SK-N-SH (cell line): ENCODE results near the gene PLEKHM2. TPM values are rescaled to one million over a fixed set of nuclear protein-coding genes. Genes with fewer than 3 reads are reported as not detected.

Experiments
- CTCF ChIA-PET: fragments of 300-600, 350-600 bp; formaldehyde crosslinking; extraction: SDS; loops from one replicate; lab custom pipeline; 2021; lab: Yijun Ruan, JAX
- POLR2A ChIA-PET: fragments of 350-600 bp; sonication (Branson Sonifier 250); formaldehyde crosslinking; extraction: SDS; loops from one replicate; lab custom pipeline; 2020; ENCODE audit warnings: antibody characterized with exemption, inconsistent platforms; lab: Yijun Ruan, JAX
- DNase-seq: peaks from one replicate; pipeline ENCODE4 v3.0.0; 2012
- H2AFZ ChIP-seq: fragments of 200-600 bp; sonication (generic); 2 replicates; pipeline ENCODE4 v1.8.1; 2016; ENCODE audit warnings: antibody characterized with exemption, mild to moderate bottlenecking, low read depth
- H3F3A ChIP-seq: fragments of 200-600 bp; sonication (generic); replicated peaks from 2 replicates; pipeline ENCODE3; 2016; ENCODE audit warnings: antibody characterized with exemption, mild to moderate bottlenecking; ENCODE audit not compliant: insufficient read depth
- H3K27ac ChIP-seq, 2 experiments: fragments of 200-500 bp in 1 of 2; fragments of 200-600 bp in 1 of 2; sonication (Bioruptor generic) in 1 of 2; sonication (generic), shearing (Covaris generic) in 1 of 2; 2 replicates each; pipeline versions ENCODE4 v1.5.1 to v1.6.1; 2014 to 2016; ENCODE audit warnings: low read depth in 2 of 2, inconsistent platforms in 1 of 2, low read length in 1 of 2, mild to moderate bottlenecking in 1 of 2, mixed read lengths in 1 of 2
- H3K27me3 ChIP-seq: fragments of 200-600 bp; sonication (generic), shearing (Covaris generic); 2 replicates; pipeline ENCODE4 v1.6.1; 2016; ENCODE audit warnings: mixed run types; ENCODE audit not compliant: insufficient read depth
- H3K36me3 ChIP-seq, 2 experiments: fragments of 200-500 bp in 1 of 2; fragments of 200-600 bp in 1 of 2; sonication (Bioruptor generic) in 1 of 2; sonication (generic) in 1 of 2; replicated peaks in 1 of 2; 2 replicates each; pipeline versions ENCODE3 to v1.5.1; 2014 to 2016; ENCODE audit warnings: low read length in 1 of 2, mild to moderate bottlenecking in 1 of 2; ENCODE audit not compliant: insufficient read depth in 2 of 2, control insufficient read depth in 1 of 2
- H3K4me1 ChIP-seq, 2 experiments: fragments of 200-500 bp in 1 of 2; fragments of 200-600 bp in 1 of 2; sonication (Bioruptor generic) in 1 of 2; sonication (generic), shearing (Covaris generic) in 1 of 2; 2 replicates each; pipeline versions ENCODE4 v1.5.1 to v1.6.1; 2014 to 2016; ENCODE audit warnings: low read depth in 1 of 2, low read length in 1 of 2, mixed run types in 1 of 2; ENCODE audit not compliant: insufficient read depth in 2 of 2, control insufficient read depth in 1 of 2
- H3K4me2 ChIP-seq: fragments of 200-600 bp; sonication (generic), shearing (Covaris generic); 2 replicates; pipeline ENCODE4 v1.6.1; 2017; ENCODE audit warnings: mixed run types
- H3K4me3 ChIP-seq, 2 experiments: fragments of 200-500 bp in 1 of 2; fragments of 200-600 bp in 1 of 2; sonication (Bioruptor generic) in 1 of 2; sonication (generic), shearing (Covaris generic) in 1 of 2; 2 replicates each; pipeline versions ENCODE4 v1.5.1 to v1.8.1; 2014 to 2016; ENCODE audit warnings: low read depth in 2 of 2, inconsistent platforms in 1 of 2, low read length in 1 of 2, mild to moderate bottlenecking in 1 of 2, mixed read lengths in 1 of 2, moderate library complexity in 1 of 2
- H3K79me2 ChIP-seq: fragments of 200-600 bp; sonication (generic); 2 replicates; pipeline ENCODE4 v1.8.1; 2017; ENCODE audit warnings: mild to moderate bottlenecking; ENCODE audit not compliant: insufficient read depth
- H3K9ac ChIP-seq: fragments of 200-600 bp; sonication (generic); 2 replicates; pipeline ENCODE4 v1.6.1; 2017; ENCODE audit warnings: mixed run types
- H3K9me2 ChIP-seq: fragments of 200-600 bp; sonication (generic); 2 replicates; pipeline ENCODE4 v1.6.1; 2017; ENCODE audit warnings: mixed run types
- H3K9me3 ChIP-seq: fragments of 200-600 bp; sonication (generic); 2 replicates; pipeline ENCODE4 v1.6.1; 2017; ENCODE audit warnings: mixed run types, mild to moderate bottlenecking, moderate library complexity
- H4K20me1 ChIP-seq: fragments of 200-600 bp; sonication (generic); 2 replicates; pipeline ENCODE4 v1.6.1; 2017; ENCODE audit warnings: mild to moderate bottlenecking, mixed run types; ENCODE audit not compliant: insufficient read depth
- CTCF ChIP-seq: fragments of 200-600 bp; sonication (generic); IDR thresholded peaks from 2 replicates; pipeline ENCODE4 v1.6.1; 2017; ENCODE audit warnings: antibody characterized with exemption, mild to moderate bottlenecking, moderate library complexity
- FOXM1 ChIP-seq: IDR thresholded peaks from 2 replicates; pipeline ENCODE4 v1.4.0; 2012; ENCODE audit warnings: low read depth, mild to moderate bottlenecking
- GABPA ChIP-seq: IDR thresholded peaks from 2 replicates; pipeline ENCODE4 v1.4.0; 2012; ENCODE audit warnings: low read depth, mild to moderate bottlenecking
- GATA2 ChIP-seq: sonication (generic); formaldehyde crosslinking; IDR thresholded peaks from 2 replicates; pipeline ENCODE4 v1.5.0; 2020; ENCODE audit warnings: mild to moderate bottlenecking, missing genetic modification reagents
- JUND ChIP-seq: IDR thresholded peaks from 2 replicates; pipeline ENCODE4 v1.4.0; 2012
- MXI1 ChIP-seq: IDR thresholded peaks from 2 replicates; pipeline ENCODE4 v1.6.1; 2012; ENCODE audit warnings: mild to moderate bottlenecking, low read depth, low read length, improper control_type of control experiment
- POLR2AphosphoS5 ChIP-seq: IDR thresholded peaks from 2 replicates; pipeline ENCODE4 v1.6.1; 2012; ENCODE audit warnings: low read depth, low read length
- RAD21 ChIP-seq: IDR thresholded peaks from 2 replicates; pipeline ENCODE4 v1.6.1; 2012; ENCODE audit warnings: mild to moderate bottlenecking, low read length
- RCOR1 ChIP-seq: fragments of 150-350 bp; IDR thresholded peaks from 2 replicates; pipeline ENCODE4 v1.6.1; 2017; ENCODE audit warnings: antibody characterized with exemption, low read length
- RFX5 ChIP-seq: IDR thresholded peaks from 2 replicates; pipeline ENCODE4 v1.6.1; 2012; ENCODE audit warnings: mild to moderate bottlenecking, improper control_type of control experiment, low read length
- RXRA ChIP-seq: IDR thresholded peaks from 2 replicates; pipeline ENCODE4 v1.4.0; 2012; ENCODE audit warnings: low read depth, mild to moderate bottlenecking, borderline replicate concordance
- TEAD4 ChIP-seq: IDR thresholded peaks from 2 replicates; pipeline ENCODE4 v1.4.0; 2012; ENCODE audit warnings: mild to moderate bottlenecking, borderline replicate concordance; ENCODE audit not compliant: insufficient read depth
- WGBS: methylation state at CpG from one replicate; pipeline ENCODE4 v1.1.6; 2017; ENCODE audit warnings: low lambda C conversion rate; 5-methylcytosine and 5-hydroxymethylcytosine counted together
- polyA plus RNA-seq, 3 experiments: library from polyadenylated mRNA; depleted of rRNA; stranded (reverse); fragments of >200 nt; gene quantifications; 2 replicates each; pipeline ENCODE4 v1.2.3, GENCODE V29; 2012
- TF ChIP-seq, protein P1 (sequence below): IDR thresholded peaks from 2 replicates; pipeline ENCODE4 v1.4.0; 2012; ENCODE audit warnings: low read depth

The PLEKHM2 gene
- polyA plus RNA-seq, 1 of the 3 experiments (the other 2 are of a cell fraction), result 38.9 TPM

DNA sequence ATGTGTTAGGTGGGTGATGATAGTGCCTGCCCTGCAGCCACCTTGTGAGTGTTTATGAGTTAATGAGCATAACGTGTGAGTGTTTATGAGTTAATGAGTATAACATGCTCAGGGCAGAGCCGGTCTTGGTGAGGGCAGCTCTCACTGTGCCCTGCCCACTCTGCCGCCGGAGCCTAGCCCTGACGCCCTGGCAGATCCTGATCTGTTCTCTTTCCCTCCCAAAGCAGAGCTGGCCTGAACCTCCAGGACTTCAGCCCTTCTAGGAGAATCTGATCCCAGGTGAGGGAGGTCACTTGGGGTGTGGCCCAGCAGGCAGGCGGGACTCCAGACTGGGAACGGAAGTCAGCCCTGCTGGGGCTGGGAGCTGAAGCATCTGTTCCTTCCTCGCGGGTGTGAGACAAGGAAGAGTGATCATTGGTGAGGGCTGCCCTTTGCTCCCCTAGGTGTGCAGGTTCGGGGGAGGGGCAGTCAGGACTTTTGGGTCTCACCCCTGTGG is 80.2 kb downstream of the PLEKHM2 start:
- H2AFZ ChIP-seq, result no peak overlapping the region
- no peaks in the 10 kb centered on the region for H3K9me2 ChIP-seq
- no peak for DNase-seq
- H3K4me3 ChIP-seq, result no peak overlapping the region
- peaks cover 19 to 20% of the 10 kb centered on the region in 2 experiments for H3K36me3 ChIP-seq
- CTCF ChIA-PET, result interaction anchor here (1.7 kb wide), 1 partner anchor 23 kb away, joined by 4 read pairs; no protein-coding TSS in a partner anchor
- peaks cover 34% of the 10 kb centered on the region for H4K20me1 ChIP-seq
- TF ChIP-seq, protein P1, sequence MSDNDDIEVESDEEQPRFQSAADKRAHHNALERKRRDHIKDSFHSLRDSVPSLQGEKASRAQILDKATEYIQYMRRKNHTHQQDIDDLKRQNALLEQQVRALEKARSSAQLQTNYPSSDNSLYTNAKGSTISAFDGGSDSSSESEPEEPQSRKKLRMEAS, result no peak
- TF ChIP-seq JUND (no peak), RFX5 (no peak), TEAD4 (no peak), CTCF (no peak), GATA2 (CRISPR knock-in tag) (no peak), MXI1 (no peak)
- TF ChIP-seq, all 33 proteins: peak for 0
- H3K79me2 ChIP-seq, result peaks cover 75% of the 10 kb centered on the region
- H3K4me2 ChIP-seq, result no peak overlapping the region
- H3K9me3 ChIP-seq, result no peaks in the 10 kb centered on the region
- H3F3A ChIP-seq, result peaks cover 23% of the 10 kb centered on the region
- no peak overlapping the region for H3K27ac ChIP-seq
- POLR2A ChIA-PET, result no interaction called here
- no peak overlapping the region for H3K9ac ChIP-seq
- H3K27me3 ChIP-seq, result no peaks in the 10 kb centered on the region
- peaks cover 18 to 22% of the 10 kb centered on the region in 2 experiments; a peak in 3 of 4 replicates for H3K4me1 ChIP-seq
- 88% methylated on average over 7 of the region's 10 CpGs for WGBS

GRCh38 chr1:15764890-15765289 is 80.8 kb downstream of the PLEKHM2 start:
- no peaks in the 10 kb centered on the region for H3K9me2 ChIP-seq
- H3K79me2 ChIP-seq, result peaks cover 69% of the 10 kb centered on the region
- H3K4me2 ChIP-seq, result no peak overlapping the region
- H4K20me1 ChIP-seq, result peaks cover 34% of the 10 kb centered on the region
- TF ChIP-seq CTCF (no peak), RCOR1 (no peak), RXRA (no peak), FOXM1 (no peak), RFX5 (no peak), RAD21 (no peak), POLR2AphosphoS5 (no peak), GABPA (no peak)
- TF ChIP-seq, all 33 proteins: peak for 0
- DNase-seq, result no peak
- ChIA-PET CTCF (interaction anchor here (2.3 kb wide), 1 partner anchor 230 kb away, joined by 8 read pairs; no protein-coding TSS in a partner anchor), POLR2A (no interaction called here)
- Histone ChIP-seq H2AFZ (no peak overlapping the region), H3K27ac (peak overlapping the region in 1 of 2 experiments; percentile 46; a peak in 2 of 4 replicates), H3K4me3 (no peak overlapping the region), H3K9me3 (no peaks in the 10 kb centered on the region), H3K36me3 (peaks cover 22% of the 10 kb centered on the region in 2 experiments), H3F3A (peaks cover 23% of the 10 kb centered on the region), H3K27me3 (no peaks in the 10 kb centered on the region), H3K9ac (no peak overlapping the region), H3K4me1 (peaks cover 15 to 18% of the 10 kb centered on the region in 2 experiments; a peak in 3 of 4 replicates)
- 100% methylated on average over 1 of the region's 15 CpGs for WGBS
